Calu3 (cell line): Measurements from ENCODE around the gene MIAT. TPM values are rescaled to one million over a fixed set of nuclear protein-coding genes. Genes with fewer than 3 reads are reported as not detected.
"Not testable (repeated sequence)": the region's sequence is repeated elsewhere in the genome, so short reads cannot be mapped to it uniquely, and the experiment has no call there.

ENCODE experiments used
- BruUV-seq: library from RNA; stranded (reverse); fragments of 400-500 nt; replicated peaks from 2 replicates; lab custom pipeline; 2021; lab: Mats Ljungman, UMichigan
- CTCF ChIA-PET: fragments of 300-600 bp; sonication (Branson Sonifier 250); formaldehyde crosslinking; loops from one replicate; lab custom pipeline; 2022; ENCODE audit warnings: antibody characterized with exemption; lab: Charles Lee
- DNase-seq: peaks from one replicate; pipeline ENCODE4 v3.0.0; 2022
- H3K27ac Mint-ChIP-seq: one replicate; pipeline ENCODE4 v1.8.0; 2022; ENCODE audit warnings: mixed read lengths; ENCODE audit not compliant: unreplicated experiment
- H3K27me3 Mint-ChIP-seq: one replicate; pipeline ENCODE4 v1.8.0; 2022; ENCODE audit warnings: mixed read lengths; ENCODE audit not compliant: unreplicated experiment
- H3K36me3 Mint-ChIP-seq: one replicate; pipeline ENCODE4 v1.8.0; 2022; ENCODE audit warnings: mild to moderate bottlenecking, moderate library complexity, mixed read lengths; ENCODE audit not compliant: insufficient read depth, unreplicated experiment
- H3K4me1 Mint-ChIP-seq: one replicate; pipeline ENCODE4 v1.8.0; 2022; ENCODE audit warnings: mild to moderate bottlenecking, low read depth, mixed read lengths; ENCODE audit not compliant: unreplicated experiment
- H3K4me3 Mint-ChIP-seq: one replicate; pipeline ENCODE4 v1.8.0; 2022; ENCODE audit warnings: mild to moderate bottlenecking, low read depth, moderate library complexity, mixed read lengths; ENCODE audit not compliant: unreplicated experiment
- H3K9me3 Mint-ChIP-seq: one replicate; pipeline ENCODE4 v1.8.0; 2022; ENCODE audit warnings: low read depth, mixed read lengths; ENCODE audit not compliant: unreplicated experiment
- intact Hi-C: fragments of 100-400 bp; cut with micrococcal nuclease; formaldehyde crosslinking; loops from one replicate; pipeline ENCODE4 v1.10.0; 2022; ENCODE audit not compliant: unreplicated experiment
- total RNA-seq: library from RNA; stranded (reverse); gene quantifications from 2 replicates; pipeline ENCODE4 v1.2.3, GENCODE V29; 2022
- TF ChIP-seq, protein P1 (sequence below): fragments of 200-600 bp; IDR thresholded peaks from one replicate; pipeline ENCODE4 v1.8.0; 2022; ENCODE audit warnings: antibody characterized with exemption; ENCODE audit not compliant: unreplicated experiment

The MIAT gene
- total RNA-seq, 1 experiment from 2014 or later = 0.52 TPM

DNA sequence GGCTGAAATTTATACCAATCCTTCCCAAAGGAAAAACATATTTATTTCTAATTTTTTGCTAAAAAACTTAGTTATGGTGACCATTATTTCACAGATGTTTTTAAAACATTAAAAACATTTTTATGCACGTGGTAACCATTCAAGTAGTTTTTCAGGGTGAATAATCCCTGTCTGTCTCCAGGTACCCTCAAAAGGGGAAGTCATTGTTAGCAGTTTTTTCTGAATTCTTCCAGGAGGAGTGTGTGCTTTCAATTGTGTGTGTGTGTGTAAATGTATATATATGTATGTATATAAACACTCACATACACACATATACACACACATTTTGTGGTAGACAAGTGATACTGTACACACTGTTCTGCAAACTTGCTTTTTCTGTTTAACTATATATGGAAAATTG, 43.9 kb downstream of the MIAT start:
- Mint-ChIP-seq H3K4me3 (no peak overlapping the region), H3K27ac (no peak overlapping the region), H3K9me3 (peaks cover 3% of the 10 kb centered on the region), H3K36me3 (no peaks in the 10 kb centered on the region), H3K4me1 (no peaks in the 10 kb centered on the region), H3K27me3 (no peaks in the 10 kb centered on the region)
- DNase-seq = no peak
- no TSS peak for BruUV-seq
- TF ChIP-seq, protein P1, sequence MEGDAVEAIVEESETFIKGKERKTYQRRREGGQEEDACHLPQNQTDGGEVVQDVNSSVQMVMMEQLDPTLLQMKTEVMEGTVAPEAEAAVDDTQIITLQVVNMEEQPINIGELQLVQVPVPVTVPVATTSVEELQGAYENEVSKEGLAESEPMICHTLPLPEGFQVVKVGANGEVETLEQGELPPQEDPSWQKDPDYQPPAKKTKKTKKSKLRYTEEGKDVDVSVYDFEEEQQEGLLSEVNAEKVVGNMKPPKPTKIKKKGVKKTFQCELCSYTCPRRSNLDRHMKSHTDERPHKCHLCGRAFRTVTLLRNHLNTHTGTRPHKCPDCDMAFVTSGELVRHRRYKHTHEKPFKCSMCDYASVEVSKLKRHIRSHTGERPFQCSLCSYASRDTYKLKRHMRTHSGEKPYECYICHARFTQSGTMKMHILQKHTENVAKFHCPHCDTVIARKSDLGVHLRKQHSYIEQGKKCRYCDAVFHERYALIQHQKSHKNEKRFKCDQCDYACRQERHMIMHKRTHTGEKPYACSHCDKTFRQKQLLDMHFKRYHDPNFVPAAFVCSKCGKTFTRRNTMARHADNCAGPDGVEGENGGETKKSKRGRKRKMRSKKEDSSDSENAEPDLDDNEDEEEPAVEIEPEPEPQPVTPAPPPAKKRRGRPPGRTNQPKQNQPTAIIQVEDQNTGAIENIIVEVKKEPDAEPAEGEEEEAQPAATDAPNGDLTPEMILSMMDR = no peak
- CTCF ChIA-PET = interaction anchor here (0.6 kb wide), 4 partner anchors 38 to 602 kb away, joined by 3 to 6 read pairs (median 4); no protein-coding TSS in a partner anchor
- intact Hi-C loops = no loop called here

DNA sequence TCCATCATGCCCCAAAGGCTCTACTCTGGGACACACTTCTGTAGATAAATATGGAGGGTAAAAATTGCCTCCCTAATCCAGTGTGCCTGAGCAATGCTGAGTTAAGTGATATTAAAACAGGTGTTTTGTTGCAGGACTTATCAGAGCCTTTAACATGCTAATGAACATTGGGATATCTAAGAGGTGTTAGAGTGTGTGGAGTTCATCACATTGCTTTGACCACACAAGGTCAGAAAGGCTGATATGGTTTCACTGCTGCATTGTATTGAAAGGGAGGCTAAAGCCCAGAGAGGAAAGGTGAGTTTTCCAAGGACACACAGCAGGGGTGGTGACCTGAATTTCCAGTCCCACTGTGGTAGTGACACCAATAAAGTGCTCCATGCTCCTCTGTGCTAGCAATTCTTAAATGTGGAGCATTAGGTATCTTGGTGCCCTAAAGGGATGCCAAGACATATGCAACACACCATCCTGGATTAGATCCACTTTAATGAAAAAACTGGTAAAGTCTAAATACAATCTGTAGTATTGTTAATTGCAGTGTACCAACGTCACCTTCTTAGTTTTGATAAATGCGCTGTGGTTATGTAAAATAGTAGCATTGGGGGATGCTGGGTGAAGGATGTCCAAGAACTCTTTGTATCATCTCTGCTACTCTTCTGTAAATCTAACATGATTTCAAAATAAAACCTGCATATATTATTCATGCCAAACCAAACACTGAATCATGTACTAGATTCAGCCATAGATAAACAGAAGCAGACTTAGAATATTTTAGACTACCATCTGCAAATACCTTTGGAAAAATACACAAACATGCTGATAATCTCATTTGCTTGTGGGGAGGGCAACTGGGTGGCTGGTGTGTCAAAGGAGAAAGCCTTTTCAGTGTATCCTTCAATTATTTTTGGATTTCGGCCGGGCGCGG, 45.8 kb downstream of the MIAT start:
- Mint-ChIP-seq H3K9me3 (peaks cover 3% of the 10 kb centered on the region), H3K4me1 (no peaks in the 10 kb centered on the region), H3K27ac (no peak overlapping the region), H3K36me3 (no peaks in the 10 kb centered on the region), H3K27me3 (no peaks in the 10 kb centered on the region), H3K4me3 (no peak overlapping the region)
- no TSS peak for BruUV-seq
- CTCF ChIA-PET = no interaction called here
- no peak for DNase-seq
- intact Hi-C loops = no loop called here
- TF ChIP-seq, protein P1 = no peak

DNA sequence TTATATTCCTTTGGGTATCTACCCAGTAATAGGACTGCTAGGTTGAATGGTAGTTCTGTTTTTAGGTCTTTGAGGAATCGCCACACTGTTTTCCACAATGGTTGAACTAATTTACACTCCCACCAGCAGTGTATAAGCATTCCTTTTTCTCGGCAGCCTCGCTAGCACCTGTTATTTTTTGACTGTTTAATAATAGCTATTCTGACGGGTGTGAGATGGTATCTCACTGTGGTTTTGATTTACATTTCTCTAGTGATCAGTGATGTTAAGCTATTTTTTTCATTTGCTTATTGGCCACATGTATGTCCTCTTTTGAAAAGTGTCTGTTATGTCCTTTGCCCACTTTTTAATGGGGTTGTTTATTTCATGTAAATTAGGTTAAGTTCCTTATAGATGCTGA, 48.0 kb downstream of the MIAT start:
- H3K4me3 Mint-ChIP-seq, DNase-seq, BruUV-seq, H3K27me3 Mint-ChIP-seq, H3K4me1 Mint-ChIP-seq, H3K36me3 Mint-ChIP-seq, CTCF ChIA-PET, H3K27ac Mint-ChIP-seq, H3K9me3 Mint-ChIP-seq, intact Hi-C loops: not testable (repeated sequence)

DNA sequence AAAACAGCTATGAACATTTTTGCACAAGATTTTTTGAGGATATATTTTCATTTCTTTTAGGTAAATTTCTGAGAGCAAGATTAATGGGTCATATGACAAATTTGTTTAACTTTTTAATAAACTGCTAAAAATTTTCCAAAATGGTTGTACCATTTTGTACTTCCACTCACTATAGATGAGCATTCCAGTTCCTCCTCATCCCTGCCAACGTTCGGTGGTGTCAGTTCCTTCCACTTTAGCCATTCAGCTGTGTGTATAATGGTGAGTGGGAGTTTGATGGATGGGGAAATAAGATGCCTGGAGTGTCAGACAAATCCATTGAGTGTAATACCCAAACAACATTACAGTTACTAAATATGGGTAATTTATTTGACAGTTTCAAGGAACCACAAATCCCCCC, 49.7 kb downstream of the MIAT start:
- Mint-ChIP-seq H3K36me3 (no peaks in the 10 kb centered on the region), H3K9me3 (no peaks in the 10 kb centered on the region), H3K4me1 (no peaks in the 10 kb centered on the region), H3K4me3 (no peak overlapping the region), H3K27ac (no peak overlapping the region), H3K27me3 (no peaks in the 10 kb centered on the region)
- intact Hi-C loops = no loop called here
- BruUV-seq = no TSS peak
- CTCF ChIA-PET = no interaction called here
- no peak for DNase-seq
- TF ChIP-seq, protein P1 = no peak

DNA sequence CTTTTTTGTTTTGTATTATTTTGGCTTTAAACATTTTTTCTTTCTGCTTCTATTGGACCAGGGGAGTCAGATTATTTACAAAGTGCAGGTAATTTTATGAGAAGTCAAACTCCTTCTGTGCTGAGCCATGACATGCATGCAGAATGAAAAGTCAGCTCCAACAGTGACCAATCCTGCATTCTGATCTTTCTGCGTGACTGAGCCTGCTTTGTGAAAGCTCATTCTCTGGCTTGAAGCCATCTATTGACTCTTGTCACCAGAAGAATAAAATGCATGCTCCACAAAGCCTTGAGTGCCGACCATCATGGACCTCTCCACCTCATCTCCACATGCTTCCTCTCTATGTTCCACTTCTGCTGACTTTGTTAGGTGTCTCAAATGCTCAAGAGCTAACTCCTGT, 50.2 kb downstream of the MIAT start:
- intact Hi-C loops = no loop called here
- H3K9me3 Mint-ChIP-seq = no peaks in the 10 kb centered on the region
- no peak overlapping the region for H3K4me3 Mint-ChIP-seq
- H3K4me1 Mint-ChIP-seq = no peaks in the 10 kb centered on the region
- CTCF ChIA-PET = interaction anchor here (1.4 kb wide), 1 partner anchor 8 kb away, joined by 3 read pairs; no protein-coding TSS in a partner anchor
- no peak overlapping the region for H3K27ac Mint-ChIP-seq
- no peak for DNase-seq
- no peaks in the 10 kb centered on the region for H3K27me3 Mint-ChIP-seq
- no peaks in the 10 kb centered on the region for H3K36me3 Mint-ChIP-seq
- no TSS peak for BruUV-seq
- TF ChIP-seq, protein P1 = no peak
